Stimulated activated CD8-positive, alpha-beta memory T cell treated with anti-CD3 and anti-CD28 coated beads, Interleukin-15, amount 100 ng/mL, for 1 hour (primary cell): ENCODE results near the gene AP1G2.
"Not testable (repeated sequence)": the region's sequence is repeated elsewhere in the genome, so short reads cannot be mapped to it uniquely, and the experiment has no call there.

Experiments
- DNase-seq: peaks from one replicate; pipeline ENCODE4 v3.0.0-alpha.2; 2020; ENCODE audit warnings: low read depth

Gene AP1G2

DNA sequence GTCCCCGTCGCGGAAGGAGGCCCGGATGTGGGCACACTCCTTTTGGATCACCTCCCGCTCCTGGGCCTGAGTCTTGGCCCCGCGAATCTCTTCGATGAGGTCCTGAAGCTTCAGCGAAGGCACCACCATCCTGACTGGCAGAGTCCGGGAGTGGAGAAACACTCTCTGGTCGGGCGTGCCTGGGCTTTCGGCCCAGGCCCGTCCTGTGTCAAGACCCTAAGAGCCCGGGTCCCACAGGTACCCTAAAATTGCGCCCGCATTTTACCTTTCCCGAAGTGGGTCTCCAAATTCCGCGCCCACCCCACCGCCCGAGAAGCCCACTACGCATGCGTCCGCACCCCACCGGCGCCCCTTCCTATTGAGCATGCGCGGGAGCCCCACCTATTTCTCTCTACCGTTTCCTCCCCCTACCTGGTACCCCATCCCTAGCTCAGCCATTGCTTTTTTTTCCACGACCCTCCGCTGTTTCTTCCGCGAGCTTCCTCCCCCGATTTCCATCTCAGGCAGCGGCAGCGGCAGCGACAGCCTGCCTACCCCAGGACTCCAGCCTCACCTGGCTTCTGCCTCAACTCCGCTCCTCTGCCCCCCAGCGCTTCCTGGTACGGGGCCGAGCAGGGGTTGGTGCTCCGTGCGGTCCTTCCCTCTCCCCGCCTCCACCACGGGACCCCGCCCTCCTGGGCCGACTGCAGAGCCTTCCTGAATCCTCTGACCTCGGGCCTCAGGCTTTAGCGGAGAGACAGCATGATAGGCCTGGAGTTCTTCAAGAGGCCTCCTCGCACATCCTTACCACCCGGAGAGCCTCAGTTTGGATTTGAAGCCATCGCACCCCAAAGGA lies at the start of gene AP1G2:
Gene AP1G2, minus strand, starts transcription at position 606 of the 835 bp plus-strand sequence. Its CDS starts 477 bp downstream, at position 129.
- DNase-seq = peak; percentile 71

- no peak for DNase-seq
These were observed 48.3 kb upstream of the AP1G2 start for GRCh38 chr14:23615856-23616255.

DNA sequence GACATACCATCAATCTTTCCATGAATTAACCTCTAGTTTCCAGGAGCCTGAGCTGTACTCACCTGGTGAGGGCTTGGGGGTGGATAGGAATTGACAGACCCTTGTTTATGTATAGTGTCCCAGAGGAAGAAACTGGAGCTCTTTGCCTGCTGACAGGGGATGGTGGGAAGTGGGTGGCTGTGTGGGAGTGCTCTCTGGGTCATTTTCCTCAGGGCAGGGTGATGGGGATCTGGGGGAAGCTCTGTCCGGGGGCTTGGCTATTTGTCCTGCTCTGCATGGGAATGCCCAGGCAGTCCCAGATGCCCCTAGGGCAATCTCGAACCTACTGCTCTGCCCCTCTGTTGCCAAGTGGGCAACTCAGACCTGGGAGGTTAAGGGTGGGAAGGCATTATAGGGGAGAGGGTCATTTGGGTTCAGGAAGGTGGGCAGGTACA lies 46.8 kb upstream of the AP1G2 start:
- no peak for DNase-seq

- DNase-seq = no peak
These were observed 45.9 kb upstream of the AP1G2 start for GRCh38 chr14:23613242-23614070.

DNA sequence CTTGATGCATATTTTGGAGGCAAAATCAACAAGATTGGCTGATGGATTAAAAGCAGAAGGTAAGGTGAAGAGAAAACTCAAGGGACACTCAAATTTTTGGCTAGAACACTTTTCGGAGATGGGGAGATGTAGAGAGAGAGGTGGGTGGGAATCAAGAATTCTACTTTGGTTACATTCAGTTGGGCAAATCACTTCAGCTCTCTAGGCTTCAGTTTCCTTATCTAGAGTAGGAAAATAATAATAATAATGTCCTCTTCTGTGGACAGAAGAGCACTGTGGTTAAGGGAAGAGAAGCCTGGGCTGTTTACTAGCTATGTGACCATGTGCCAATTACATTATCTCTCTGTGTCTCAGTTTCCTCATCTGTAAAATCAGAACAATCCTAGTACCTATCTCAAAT lies 45.2 kb upstream of the AP1G2 start:
- DNase-seq = no peak

GRCh38 chr14:23612354-23612732 lies 44.8 kb upstream of the AP1G2 start:
- DNase-seq = no peak

GRCh38 chr14:23610815-23611289 lies 43.3 kb upstream of the AP1G2 start:
- DNase-seq = no peak

DNA sequence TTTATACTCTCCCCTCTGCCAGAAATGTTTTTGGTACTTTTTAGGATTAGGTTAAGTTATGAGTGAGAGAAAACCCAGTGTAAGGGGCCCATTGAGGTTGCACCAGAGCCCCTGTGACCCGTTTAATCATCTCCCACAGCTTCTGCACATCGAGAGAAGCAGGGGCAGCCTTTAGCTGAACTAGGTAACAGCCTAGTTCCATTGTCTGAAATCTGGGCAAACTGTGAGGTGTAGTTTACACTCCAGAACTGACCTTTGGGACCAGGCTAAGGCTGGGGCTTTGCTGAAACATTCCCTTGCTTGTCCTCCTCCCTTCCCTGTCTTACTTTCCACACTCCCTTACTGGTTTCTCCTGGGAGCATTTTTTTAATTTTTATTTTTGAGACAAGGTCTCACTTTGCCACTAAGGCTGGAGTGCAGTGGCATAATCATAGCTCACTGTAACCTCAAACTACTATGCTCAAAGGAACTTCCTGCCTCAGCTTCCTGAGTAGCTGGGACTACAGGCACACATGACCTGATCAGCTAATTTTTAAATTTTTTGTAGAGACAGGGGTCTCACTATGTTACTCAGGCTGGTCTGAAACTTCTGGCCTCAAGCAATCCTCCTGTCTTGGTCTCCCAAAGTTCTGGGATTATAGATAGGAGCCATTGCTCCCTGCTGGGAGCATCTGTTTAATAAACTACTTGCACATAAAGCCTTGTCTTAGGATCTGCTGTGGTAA lies 42.7 kb upstream of the AP1G2 start:
- no peak for DNase-seq

GRCh38 chr14:23609411-23610089 lies 42.0 kb upstream of the AP1G2 start:
- DNase-seq = not testable (repeated sequence)

- no peak for DNase-seq
These were observed 41.4 kb upstream of the AP1G2 start for GRCh38 chr14:23609001-23609400.

DNA sequence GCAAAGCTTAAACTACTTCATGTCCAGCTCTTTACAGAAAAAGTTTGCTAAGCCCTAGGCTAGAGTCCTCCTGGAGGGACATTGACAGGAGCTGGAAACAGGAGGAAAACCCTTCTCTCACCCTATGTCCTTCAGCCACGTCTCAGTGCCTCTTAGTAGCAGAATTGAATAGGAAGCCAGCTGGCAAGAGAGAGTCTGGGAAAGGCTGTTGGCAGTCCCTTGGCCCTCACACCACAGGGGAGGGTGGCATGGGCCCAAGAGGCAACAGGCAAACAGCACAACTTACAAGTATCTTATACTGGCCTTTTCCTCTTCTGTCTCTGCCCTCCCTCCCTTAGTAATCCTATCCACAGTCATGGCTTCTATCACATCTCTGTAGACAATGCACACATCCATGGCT lies 40.9 kb upstream of the AP1G2 start:
- DNase-seq = no peak

- no peak for DNase-seq
These were observed 38.5 kb upstream of the AP1G2 start for GRCh38 chr14:23605931-23606585.

DNA sequence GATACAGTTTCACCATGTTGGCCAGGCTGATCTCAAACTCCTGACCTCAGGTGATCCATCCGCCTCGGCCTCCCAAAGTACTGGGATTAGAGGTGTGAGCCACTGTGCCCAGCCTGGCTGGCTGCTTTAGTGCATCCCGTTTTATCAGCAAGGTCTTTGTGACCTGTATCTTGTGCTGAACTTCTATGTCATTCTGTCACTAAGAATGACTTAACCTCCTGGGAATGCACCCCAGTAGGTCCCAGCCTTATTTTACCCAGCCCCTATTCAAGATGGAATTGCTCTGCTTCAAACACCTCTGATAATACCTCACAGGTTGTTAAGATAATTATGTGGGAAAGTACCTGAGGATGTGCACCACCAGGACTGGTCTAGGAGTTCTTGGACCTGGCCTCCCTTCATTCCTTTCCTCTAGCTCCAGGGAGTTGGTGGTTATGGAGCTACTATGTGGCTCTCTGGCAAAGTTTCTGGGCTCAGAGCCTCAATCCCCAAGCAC lies 37.1 kb upstream of the AP1G2 start:
- no peak for DNase-seq

- no peak for DNase-seq
These were observed 36.6 kb upstream of the AP1G2 start for GRCh38 chr14:23604148-23604547.

DNA sequence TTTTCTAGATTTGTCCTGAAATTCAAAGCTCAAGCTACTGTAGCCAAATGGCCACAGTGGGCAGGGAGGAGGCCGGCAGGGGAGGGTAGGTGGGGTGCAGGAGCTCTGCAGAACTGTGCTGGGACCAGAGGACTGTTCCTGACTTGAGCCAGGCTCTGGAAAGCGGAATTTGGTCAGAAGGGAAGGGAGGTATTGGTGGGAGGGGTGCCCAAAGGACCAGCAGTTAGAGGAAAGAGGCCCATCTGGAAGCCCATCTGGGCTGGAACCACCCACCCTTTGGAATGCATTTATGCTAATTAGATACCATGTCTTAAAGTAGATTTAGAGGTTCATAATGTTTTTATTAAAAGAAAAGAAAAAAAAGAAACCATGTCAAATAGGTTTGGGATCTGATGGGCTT lies 35.5 kb upstream of the AP1G2 start:
- no peak for DNase-seq

GRCh38 chr14:23602181-23603095 lies 34.8 kb upstream of the AP1G2 start:
- no peak for DNase-seq

- no peak for DNase-seq
These were observed 34.2 kb upstream of the AP1G2 start for GRCh38 chr14:23601845-23602180.

- no peak for DNase-seq
These were observed 33.8 kb upstream of the AP1G2 start for GRCh38 chr14:23601424-23601823.

GRCh38 chr14:23600806-23601205 lies 33.2 kb upstream of the AP1G2 start:
- no peak for DNase-seq

DNA sequence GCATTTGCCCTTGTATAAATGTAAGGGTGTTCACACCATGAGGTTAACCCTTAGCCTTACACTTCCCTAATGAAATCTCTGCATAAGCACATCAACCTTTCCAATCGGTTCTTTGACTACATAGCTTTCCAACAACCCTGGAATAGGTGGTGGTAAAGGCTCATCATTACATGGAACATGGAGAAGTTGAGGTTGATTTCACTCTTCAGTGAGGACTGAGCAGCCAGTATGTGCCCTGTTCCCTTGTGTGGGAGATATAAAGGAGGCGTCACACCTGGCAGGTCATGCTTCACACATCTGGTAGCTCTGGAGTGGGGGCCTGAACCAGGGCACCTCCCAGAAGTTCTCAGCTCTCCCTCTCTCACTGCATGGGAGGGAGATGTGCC lies 32.7 kb upstream of the AP1G2 start:
- DNase-seq = no peak
